Uterus (tissue), 4 donors: Measurements from ENCODE around the gene ARID1B. TPM values are rescaled to one million over a fixed set of nuclear protein-coding genes. Genes with fewer than 3 reads are reported as not detected.

Experiments
- DNase-seq, 2 donors: peaks; one replicate each; pipeline ENCODE4 v3.0.0-alpha.2; 2019 to 2020
- H3K27ac ChIP-seq, 2 donors: fragments of 200-600 bp; sonication (generic); 1 replicate in 1 of 2; 2 replicates in 1 of 2; pipeline ENCODE4 v1.5.1; 2016 to 2018
- H3K27me3 ChIP-seq, 2 donors: fragments of 200-600 bp; sonication (generic); one replicate each; pipeline ENCODE4 v1.5.1; 2018 to 2019; ENCODE audit warnings: control low read depth in 1 of 2
- H3K36me3 ChIP-seq, 2 donors: fragments of 200-600 bp; sonication (generic); one replicate each; pipeline ENCODE4 v1.5.1; 2019; ENCODE audit warnings: control low read depth in 1 of 2
- H3K4me1 ChIP-seq, 2 donors: fragments of 200-600 bp; sonication (generic); one replicate each; pipeline ENCODE4 v1.5.1; 2018 to 2019; ENCODE audit warnings: control low read depth in 1 of 2
- H3K4me3 ChIP-seq, 2 donors: fragments of 200-600 bp; sonication (generic); 1 replicate in 1 of 2; 2 replicates in 1 of 2; pipeline ENCODE4 v1.5.1; 2018 to 2019; ENCODE audit warnings: mild to moderate bottlenecking in 1 of 2
- H3K9me3 ChIP-seq, 2 donors: fragments of 200-600 bp; sonication (generic); one replicate each; pipeline ENCODE4 v1.5.1; 2019; ENCODE audit warnings: control low read depth in 1 of 2
- CTCF ChIP-seq, 4 experiments: fragments of 200-600 bp in 2 of 4; fragments of 450-650 bp in 2 of 4; sonication (generic) in 2 of 4; IDR thresholded peaks; one replicate each; pipeline ENCODE4 v1.5.1; 2016 to 2019; ENCODE audit warnings: antibody characterized with exemption in 4 of 4, mild to moderate bottlenecking in 2 of 4, moderate library complexity in 1 of 4
- POLR2A ChIP-seq, 2 donors: fragments of 450-650 bp; IDR thresholded peaks; one replicate each; pipeline ENCODE4 v1.6.1; 2016; ENCODE audit warnings: antibody characterized with exemption in 2 of 2, mild to moderate bottlenecking in 1 of 2, moderate library complexity in 1 of 2
- intact Hi-C: fragments of 100-400 bp; cut with DNase I; formaldehyde crosslinking; loops from one replicate; pipeline ENCODE4 v1.15.1; 2023; ENCODE audit warnings: low total_unique reads
- total RNA-seq, 4 donors: library from RNA; depleted of rRNA in 3 of 4; stranded (reverse); fragments of >200 nt in 3 of 4; gene quantifications; one replicate each; pipeline versions ENCODE4 v1.1.0 to v1.2.4, GENCODE V29; 2014 to 2023
- donor health status: DM: yes; HTN: yes; CAD: no.

ARID1B gene
- total RNA-seq, 4 donors from 2014 or later, result 63.8 to 198 (median 125) TPM

- Histone ChIP-seq H3K36me3 (no peaks in the 10 kb centered on the region), H3K4me1 (peaks cover 15 to 24% of the 10 kb centered on the region in 2 donors), H3K27me3 (no peaks in the 10 kb centered on the region), H3K9me3 (no peaks in the 10 kb centered on the region), H3K27ac (no peak overlapping the region), H3K4me3 (no peak overlapping the region)
- TF ChIP-seq POLR2A (IDR thresholded peaks at IDR 0.05), result no peak
- TF ChIP-seq CTCF (IDR thresholded peaks at IDR 0.05), result no peak
- intact Hi-C loops, result no loop called here
- DNase-seq, result no peak
Measured at GRCh38 chr6:156791320-156791850, 14.2 kb downstream of the ARID1B start.

GRCh38 chr6:156793200-156793599 lies 16.0 kb downstream of the ARID1B start:
- DNase-seq, result no peak
- no peaks in the 10 kb centered on the region for H3K27me3 ChIP-seq
- H3K36me3 ChIP-seq, result no peaks in the 10 kb centered on the region
- H3K4me1 ChIP-seq, result peaks cover 14 to 20% of the 10 kb centered on the region in 2 donors
- H3K9me3 ChIP-seq, result no peaks in the 10 kb centered on the region
- intact Hi-C loops, result no loop called here
- H3K27ac ChIP-seq, result no peak overlapping the region
- no peak overlapping the region for H3K4me3 ChIP-seq
- no peak for TF ChIP-seq POLR2A (IDR thresholded peaks at IDR 0.05)
- TF ChIP-seq CTCF (IDR thresholded peaks at IDR 0.05), result no peak

- no peak overlapping the region for H3K27ac ChIP-seq
- no peaks in the 10 kb centered on the region for H3K36me3 ChIP-seq
- intact Hi-C loops, result no loop called here
- H3K4me1 ChIP-seq, result peaks cover 9 to 15% of the 10 kb centered on the region in 2 donors
- no peaks in the 10 kb centered on the region for H3K9me3 ChIP-seq
- no peak for DNase-seq
- H3K4me3 ChIP-seq, result no peak overlapping the region
- H3K27me3 ChIP-seq, result no peaks in the 10 kb centered on the region
- TF ChIP-seq POLR2A (IDR thresholded peaks at IDR 0.05), result no peak
- no peak for TF ChIP-seq CTCF (IDR thresholded peaks at IDR 0.05)
Measured at GRCh38 chr6:156794546-156795354, 17.6 kb downstream of the ARID1B start.

GRCh38 chr6:156795825-156796224 lies 18.6 kb downstream of the ARID1B start:
- Histone ChIP-seq H3K27me3 (no peaks in the 10 kb centered on the region), H3K9me3 (no peaks in the 10 kb centered on the region), H3K4me1 (peaks cover 6 to 14% of the 10 kb centered on the region in 2 donors), H3K4me3 (no peak overlapping the region), H3K27ac (peak overlapping the region in 1 of 2 donors; percentile 23), H3K36me3 (no peaks in the 10 kb centered on the region)
- DNase-seq, result no peak
- intact Hi-C loops, result no loop called here
- TF ChIP-seq CTCF (IDR thresholded peaks at IDR 0.05), result no peak
- no peak for TF ChIP-seq POLR2A (IDR thresholded peaks at IDR 0.05)

- H3K9me3 ChIP-seq, result no peaks in the 10 kb centered on the region
- H3K36me3 ChIP-seq, result no peaks in the 10 kb centered on the region
- peak overlapping the region in 1 of 2 donors; percentile 23 for H3K27ac ChIP-seq
- no peak overlapping the region for H3K4me3 ChIP-seq
- peaks cover 4 to 6% of the 10 kb centered on the region in 2 donors for H3K4me1 ChIP-seq
- H3K27me3 ChIP-seq, result no peaks in the 10 kb centered on the region
- TF ChIP-seq CTCF (IDR thresholded peaks at IDR 0.05) (no peak), POLR2A (IDR thresholded peaks at IDR 0.05) (no peak)
- intact Hi-C loops, result no loop called here
- no peak for DNase-seq
Measured at GRCh38 chr6:156796627-156797026, 19.4 kb downstream of the ARID1B start.
